ENCODE measurements around the gene MUC5AC.

The MUC5AC gene

GRCh38 chr11:1197886-1198560, 40.3 kb downstream of the MUC5AC start:
- DNase-seq, result no peak

- no peak for DNase-seq
Measured at GRCh38 chr11:1198561-1199240, 40.9 kb downstream of the MUC5AC start.

GRCh38 chr11:1199241-1199750, 41.5 kb downstream of the MUC5AC start:
- no peak for DNase-seq

- no peak for DNase-seq
Measured at GRCh38 chr11:1199751-1200610, 42.2 kb downstream of the MUC5AC start.

GRCh38 chr11:1200611-1201191, 42.9 kb downstream of the MUC5AC start:
- DNase-seq, result no peak

GRCh38 chr11:1201395-1202153, 43.8 kb downstream of the MUC5AC start:
- DNase-seq, result no peak

- no peak for DNase-seq
Measured at GRCh38 chr11:1202154-1202775, 44.5 kb downstream of the MUC5AC start.

- DNase-seq, result no peak
Measured at GRCh38 chr11:1202776-1203504, 45.2 kb downstream of the MUC5AC start.

GRCh38 chr11:1203505-1204271, 45.9 kb downstream of the MUC5AC start:
- DNase-seq, result no peak

- no peak for DNase-seq
Measured at GRCh38 chr11:1204381-1205101, 46.8 kb downstream of the MUC5AC start.

GRCh38 chr11:1205121-1205986, 47.6 kb downstream of the MUC5AC start:
- DNase-seq, result no peak

GRCh38 chr11:1205987-1206331, 48.2 kb downstream of the MUC5AC start:
- no peak for DNase-seq

GRCh38 chr11:1206391-1207271, 48.9 kb downstream of the MUC5AC start:
- DNase-seq, result no peak

- DNase-seq, result no peak
Measured at GRCh38 chr11:1207401-1208143, 49.8 kb downstream of the MUC5AC start.

- DNase-seq, result no peak
Measured at GRCh38 chr11:1208144-1208393, 50.3 kb downstream of the MUC5AC start.

- DNase-seq, result no peak
Measured at GRCh38 chr11:1208394-1209261, 50.9 kb downstream of the MUC5AC start.
